CD4-positive, CD25-positive, alpha-beta regulatory T cell (primary cell): Measurements from ENCODE around the gene SORCS1. TPM values are rescaled to one million over a fixed set of nuclear protein-coding genes. Genes with fewer than 3 reads are reported as not detected.

ENCODE experiments used
- ATAC-seq, 2 donors: fragments of 150-1000 bp; cut with Tn5 transposase; one replicate each; pipeline ENCODE4 v1.10.0; 2021; ENCODE audit warnings: low read depth in 2 of 2, moderate number of reproducible peaks in 2 of 2, moderate library complexity in 1 of 2
- DNase-seq, 3 donors: peaks; one replicate each; pipeline versions ENCODE4 v3.0.0 to v3.0.0-alpha.2; 2012 to 2022; ENCODE audit warnings: mixed read lengths in 1 of 3
- H3K27ac ChIP-seq: one replicate; pipeline ENCODE4 v1.7.0; 2013; ENCODE audit warnings: mild to moderate bottlenecking, low read length; ENCODE audit not compliant: insufficient read depth, poor library complexity, severe bottlenecking
- H3K27me3 ChIP-seq: one replicate; pipeline ENCODE4 v1.7.0; 2013; ENCODE audit warnings: low read length; ENCODE audit not compliant: control insufficient read depth, insufficient read depth
- H3K36me3 ChIP-seq: one replicate; pipeline ENCODE4 v1.7.0; 2013; ENCODE audit warnings: mild to moderate bottlenecking, low read length, moderate library complexity; ENCODE audit not compliant: control insufficient read depth, insufficient read depth
- H3K4me1 ChIP-seq: 2 replicates; pipeline ENCODE4 v1.7.0; 2013; ENCODE audit warnings: mild to moderate bottlenecking, low read length; ENCODE audit not compliant: insufficient read depth, control insufficient read depth, poor library complexity, severe bottlenecking
- H3K4me3 ChIP-seq: one replicate; pipeline ENCODE4 v1.7.0; 2013; ENCODE audit warnings: low read depth, mild to moderate bottlenecking, low read length, moderate library complexity
- H3K9me3 ChIP-seq, 2 experiments: 1 replicate in 1 of 2; 2 replicates in 1 of 2; pipeline ENCODE4 v1.7.0; 2013; ENCODE audit warnings: low read length in 2 of 2, mild to moderate bottlenecking in 1 of 2, moderate library complexity in 1 of 2; ENCODE audit not compliant: control insufficient read depth in 2 of 2
- H3K27ac Mint-ChIP-seq, 3 donors: one replicate each; pipeline ENCODE4 v1.8.0; 2020 to 2022; ENCODE audit warnings: mild to moderate bottlenecking in 3 of 3, mixed read lengths in 3 of 3, moderate library complexity in 2 of 3
- H3K27me3 Mint-ChIP-seq: one replicate; pipeline ENCODE4 v1.8.0; 2022; ENCODE audit warnings: mild to moderate bottlenecking, mixed read lengths
- H3K36me3 Mint-ChIP-seq: one replicate; pipeline ENCODE4 v1.8.0; 2020; ENCODE audit warnings: mixed read lengths
- H3K4me1 Mint-ChIP-seq, 4 donors: one replicate each; pipeline ENCODE4 v1.8.0; 2020 to 2022; ENCODE audit warnings: mixed read lengths in 4 of 4, mild to moderate bottlenecking in 1 of 4
- H3K4me3 Mint-ChIP-seq, 4 donors: one replicate each; pipeline ENCODE4 v1.8.0; 2020 to 2022; ENCODE audit warnings: mild to moderate bottlenecking in 4 of 4, mixed read lengths in 4 of 4, moderate library complexity in 3 of 4
- H3K9me3 Mint-ChIP-seq, 7 donors: one replicate each; pipeline ENCODE4 v1.8.0; 2020 to 2022; ENCODE audit warnings: mixed read lengths in 7 of 7, mild to moderate bottlenecking in 3 of 7, moderate library complexity in 2 of 7
- polyA plus RNA-seq, 4 donors: library from polyadenylated mRNA; unstranded; fragments of 300-500 nt; fragmentation: Illumina TruSeq; gene quantifications; one replicate each; pipeline ENCODE4 v1.2.3, GENCODE V29; 2021
- total RNA-seq: library from RNA; stranded (reverse); gene quantifications from one replicate; pipeline ENCODE4 v1.2.3, GENCODE V29; 2022

Gene SORCS1
- total and polyA plus RNA-seq, 5 donors from 2014 or later, result not detected

GRCh38 chr10:106582291-106582690 lies 582.2 kb downstream of the SORCS1 start:
- no peaks in the 10 kb centered on the region for H3K9me3 ChIP-seq
- no peak overlapping the region for H3K27ac ChIP-seq
- H3K4me1 Mint-ChIP-seq, result no peaks in the 10 kb centered on the region
- no peaks in the 10 kb centered on the region for H3K36me3 ChIP-seq
- H3K27me3 Mint-ChIP-seq, result no peaks in the 10 kb centered on the region
- no peaks in the 10 kb centered on the region for H3K27me3 ChIP-seq
- ATAC-seq, result no peak
- peaks cover 0 to 7% (median 1%) of the 10 kb centered on the region in 7 donors for H3K9me3 Mint-ChIP-seq
- no peak overlapping the region for H3K4me3 Mint-ChIP-seq
- no peak for DNase-seq
- H3K36me3 Mint-ChIP-seq, result no peaks in the 10 kb centered on the region
- no peaks in the 10 kb centered on the region for H3K4me1 ChIP-seq
- no peak overlapping the region for H3K4me3 ChIP-seq
- no peak overlapping the region for H3K27ac Mint-ChIP-seq

DNA sequence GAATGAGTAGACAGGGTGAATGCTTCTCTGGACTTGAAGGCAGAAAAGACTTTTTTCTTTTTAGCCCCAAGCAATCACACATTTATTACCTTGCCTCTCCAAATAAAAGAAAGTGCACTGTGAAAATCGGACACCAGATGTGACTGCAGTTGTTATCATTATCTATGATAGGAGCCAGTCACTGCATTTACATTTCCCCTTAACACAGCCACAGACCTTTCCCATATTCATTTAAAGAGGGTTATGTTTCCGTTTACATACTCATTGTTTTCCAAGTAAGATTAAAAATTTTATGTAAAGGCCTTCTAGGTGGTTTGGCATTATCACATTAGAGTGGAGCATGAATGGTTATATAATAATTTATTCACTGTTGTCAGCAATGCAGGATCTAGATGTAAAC lies 586.8 kb downstream of the SORCS1 start:
- Histone ChIP-seq H3K9me3 (no peaks in the 10 kb centered on the region), H3K27ac (no peak overlapping the region), H3K4me3 (no peak overlapping the region), H3K4me1 (no peaks in the 10 kb centered on the region), H3K36me3 (no peaks in the 10 kb centered on the region), H3K27me3 (no peaks in the 10 kb centered on the region)
- no peaks in the 10 kb centered on the region for H3K36me3 Mint-ChIP-seq
- H3K27ac Mint-ChIP-seq, result no peak overlapping the region
- DNase-seq, result no peak
- H3K9me3 Mint-ChIP-seq, result peaks cover 0 to 4% (median 0%) of the 10 kb centered on the region in 7 donors
- no peaks in the 10 kb centered on the region for H3K27me3 Mint-ChIP-seq
- no peaks in the 10 kb centered on the region for H3K4me1 Mint-ChIP-seq
- ATAC-seq, result no peak
- H3K4me3 Mint-ChIP-seq, result no peak overlapping the region

- no peak for DNase-seq
Observed at GRCh38 chr10:106577266-106577665, 587.2 kb downstream of the SORCS1 start.

GRCh38 chr10:106576534-106576933 lies 588.0 kb downstream of the SORCS1 start:
- Histone ChIP-seq H3K9me3 (no peaks in the 10 kb centered on the region), H3K4me3 (no peak overlapping the region), H3K27ac (no peak overlapping the region), H3K36me3 (no peaks in the 10 kb centered on the region), H3K27me3 (no peaks in the 10 kb centered on the region), H3K4me1 (no peaks in the 10 kb centered on the region)
- Mint-ChIP-seq H3K4me3 (no peak overlapping the region), H3K36me3 (no peaks in the 10 kb centered on the region), H3K9me3 (peaks cover 0 to 4% (median 0%) of the 10 kb centered on the region in 7 donors), H3K27ac (no peak overlapping the region), H3K27me3 (no peaks in the 10 kb centered on the region), H3K4me1 (no peaks in the 10 kb centered on the region)
- DNase-seq (no peak), ATAC-seq (no peak)

More at GRCh38 chr10:106577266-106577665, 587.2 kb downstream of the SORCS1 start:
- no peak overlapping the region for H3K4me3 ChIP-seq
- H3K27ac ChIP-seq, result no peak overlapping the region
- H3K27ac Mint-ChIP-seq, result no peak overlapping the region
- no peak for ATAC-seq
- H3K9me3 Mint-ChIP-seq, result peaks cover 0 to 4% (median 0%) of the 10 kb centered on the region in 7 donors
- H3K4me3 Mint-ChIP-seq, result no peak overlapping the region
- H3K36me3 Mint-ChIP-seq, result no peaks in the 10 kb centered on the region
- no peaks in the 10 kb centered on the region for H3K9me3 ChIP-seq
- no peaks in the 10 kb centered on the region for H3K36me3 ChIP-seq
- no peaks in the 10 kb centered on the region for H3K4me1 Mint-ChIP-seq
- no peaks in the 10 kb centered on the region for H3K27me3 Mint-ChIP-seq
- H3K4me1 ChIP-seq, result no peaks in the 10 kb centered on the region
- H3K27me3 ChIP-seq, result no peaks in the 10 kb centered on the region

DNA sequence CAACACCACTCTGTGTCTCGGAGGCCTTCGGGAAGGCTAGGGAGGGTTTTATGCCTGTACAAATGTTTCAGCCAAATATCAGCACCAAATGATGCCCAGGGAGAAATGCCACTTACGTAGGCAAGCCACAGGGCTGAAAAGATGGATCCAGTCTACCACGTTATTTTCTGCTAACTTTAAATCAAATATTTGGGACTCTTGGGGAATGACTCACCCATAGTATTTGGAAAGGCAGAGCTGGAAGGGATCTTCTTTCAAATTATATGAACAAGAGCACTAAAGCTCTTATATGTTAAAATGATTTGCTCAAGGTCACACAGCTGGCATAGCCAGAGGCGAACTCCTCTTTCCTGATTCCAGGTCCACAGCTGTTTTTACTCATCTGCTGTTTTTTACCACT lies 591.4 kb downstream of the SORCS1 start:
- Mint-ChIP-seq H3K27me3 (no peaks in the 10 kb centered on the region), H3K4me3 (no peak overlapping the region), H3K36me3 (no peaks in the 10 kb centered on the region), H3K4me1 (no peaks in the 10 kb centered on the region), H3K27ac (no peak overlapping the region), H3K9me3 (peaks cover 0 to 2% (median 0%) of the 10 kb centered on the region in 7 donors)
- ATAC-seq, result no peak
- no peak overlapping the region for H3K27ac ChIP-seq
- H3K9me3 ChIP-seq, result no peaks in the 10 kb centered on the region
- H3K27me3 ChIP-seq, result no peaks in the 10 kb centered on the region
- no peaks in the 10 kb centered on the region for H3K36me3 ChIP-seq
- H3K4me3 ChIP-seq, result no peak overlapping the region
- no peak for DNase-seq
- H3K4me1 ChIP-seq, result no peaks in the 10 kb centered on the region

DNA sequence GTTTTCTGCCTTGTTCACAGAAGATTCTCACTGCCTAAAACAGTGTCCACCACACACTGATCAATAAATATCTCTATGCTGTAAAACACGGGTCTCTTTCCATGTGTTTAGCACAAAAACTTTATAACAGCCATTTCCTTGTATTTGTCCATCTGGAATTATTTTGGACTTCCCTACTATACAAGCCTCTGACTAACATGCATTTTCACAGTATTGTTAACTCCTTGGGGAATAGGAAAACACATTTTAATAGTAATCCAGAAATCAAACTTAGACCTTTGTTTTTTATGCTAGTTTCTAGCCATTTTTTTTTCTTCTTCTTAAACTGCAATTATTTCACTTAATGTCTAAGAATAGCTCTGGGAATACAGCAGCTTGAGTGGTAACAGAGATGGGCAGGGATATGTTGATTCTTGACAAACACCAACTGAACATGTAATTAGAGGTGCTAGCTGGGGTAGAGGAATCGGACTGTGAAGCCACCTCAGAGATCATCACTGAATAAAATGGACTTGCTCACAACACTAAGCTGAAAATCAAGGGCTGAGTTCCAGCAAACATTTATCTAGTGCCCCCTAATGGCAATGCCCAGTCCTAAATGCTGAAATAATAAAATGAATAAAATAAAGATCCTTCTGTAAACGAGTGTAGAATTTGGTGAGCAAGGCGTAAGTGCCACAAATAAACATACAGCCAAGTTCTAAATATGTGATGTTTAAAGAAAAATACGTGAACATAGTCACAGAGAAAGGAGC lies 593.1 kb downstream of the SORCS1 start:
- no peak overlapping the region for H3K27ac Mint-ChIP-seq
- H3K27ac ChIP-seq, result no peak overlapping the region
- no peaks in the 10 kb centered on the region for H3K36me3 Mint-ChIP-seq
- H3K9me3 ChIP-seq, result no peaks in the 10 kb centered on the region
- ATAC-seq (no peak), DNase-seq (no peak)
- H3K27me3 ChIP-seq, result no peaks in the 10 kb centered on the region
- no peak overlapping the region for H3K4me3 Mint-ChIP-seq
- no peaks in the 10 kb centered on the region for H3K36me3 ChIP-seq
- no peaks in the 10 kb centered on the region for H3K4me1 ChIP-seq
- H3K4me1 Mint-ChIP-seq, result no peaks in the 10 kb centered on the region
- peaks cover 0 to 3% (median 2%) of the 10 kb centered on the region in 7 donors for H3K9me3 Mint-ChIP-seq
- H3K4me3 ChIP-seq, result no peak overlapping the region
- H3K27me3 Mint-ChIP-seq, result no peaks in the 10 kb centered on the region

- Mint-ChIP-seq H3K27me3 (no peaks in the 10 kb centered on the region), H3K9me3 (peaks cover 0 to 7% (median 4%) of the 10 kb centered on the region in 7 donors), H3K4me1 (no peaks in the 10 kb centered on the region), H3K27ac (no peak overlapping the region), H3K4me3 (no peak overlapping the region), H3K36me3 (no peaks in the 10 kb centered on the region)
- no peak for DNase-seq
- no peak for ATAC-seq
- Histone ChIP-seq H3K27ac (no peak overlapping the region), H3K27me3 (no peaks in the 10 kb centered on the region), H3K36me3 (no peaks in the 10 kb centered on the region), H3K4me3 (no peak overlapping the region), H3K4me1 (no peaks in the 10 kb centered on the region), H3K9me3 (no peaks in the 10 kb centered on the region)
Observed at GRCh38 chr10:106570268-106570667, 594.2 kb downstream of the SORCS1 start.

DNA sequence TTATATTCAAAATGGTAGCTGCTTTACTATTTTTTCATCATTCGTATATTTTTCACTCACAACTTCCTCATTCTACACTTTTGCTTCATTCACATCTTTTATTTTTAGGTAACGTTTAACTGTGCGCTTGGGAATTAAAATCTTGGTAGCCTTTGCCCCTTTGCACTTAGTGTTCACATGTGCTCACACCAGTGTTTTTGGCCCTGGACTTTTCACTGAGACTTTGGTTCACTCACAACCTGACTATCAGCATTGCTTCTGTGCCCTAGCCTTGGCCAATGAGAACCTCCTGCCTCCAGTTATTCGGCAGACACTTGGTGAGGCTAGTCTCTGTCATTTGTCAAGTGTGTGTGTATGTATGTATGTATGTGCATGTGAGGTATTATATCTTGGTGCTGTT lies 596.9 kb downstream of the SORCS1 start:
- no peaks in the 10 kb centered on the region for H3K4me1 ChIP-seq
- H3K9me3 ChIP-seq, result no peaks in the 10 kb centered on the region
- ATAC-seq, result no peak
- no peaks in the 10 kb centered on the region for H3K36me3 ChIP-seq
- H3K27me3 Mint-ChIP-seq, result no peaks in the 10 kb centered on the region
- no peaks in the 10 kb centered on the region for H3K27me3 ChIP-seq
- H3K27ac Mint-ChIP-seq, result no peak overlapping the region
- no peak overlapping the region for H3K27ac ChIP-seq
- H3K4me1 Mint-ChIP-seq, result no peaks in the 10 kb centered on the region
- H3K36me3 Mint-ChIP-seq, result no peaks in the 10 kb centered on the region
- no peak overlapping the region for H3K4me3 Mint-ChIP-seq
- DNase-seq, result no peak
- H3K9me3 Mint-ChIP-seq, result peaks cover 0 to 9% (median 6%) of the 10 kb centered on the region in 7 donors
- H3K4me3 ChIP-seq, result no peak overlapping the region
